OCI-LY3 (cell line): ENCODE measurements around the gene RGCC.
A peak's percentile ranks its signal among the peaks of the same experiment; 100 is the strongest.
"Not testable (repeated sequence)": the region's sequence is repeated elsewhere in the genome, so short reads cannot be mapped to it uniquely, and the experiment has no call there.

Experiments used
- H2AFZ ChIP-seq: fragments of 200-600, 300-600 bp; shearing (Covaris generic); 2 replicates; pipeline ENCODE4 v1.6.0; 2014; ENCODE audit warnings: antibody characterized with exemption, low read depth, low read length
- H3K27ac ChIP-seq: fragments of 200-600, 300-600 bp; sonication (generic); 2 replicates; pipeline ENCODE4 v1.5.1; 2014; ENCODE audit warnings: mild to moderate bottlenecking, low read length, moderate library complexity, mixed read lengths
- H3K27me3 ChIP-seq: fragments of 200-600, 300-600 bp; sonication (generic); 2 replicates; pipeline ENCODE4 v1.6.1; 2014; ENCODE audit warnings: low read depth, low read length, mixed read lengths
- H3K36me3 ChIP-seq: fragments of 200-600, 300-600 bp; sonication (generic); replicated peaks from 2 replicates; pipeline ENCODE3; 2014; ENCODE audit warnings: low read depth, low read length, mixed read lengths
- H3K4me1 ChIP-seq: fragments of 300-600, 200-600 bp; sonication (generic); 2 replicates; pipeline ENCODE4 v1.6.1; 2014; ENCODE audit warnings: low read length, mixed read lengths
- H3K4me2 ChIP-seq: fragments of 200-600, 300-600 bp; sonication (generic); 2 replicates; pipeline ENCODE4 v1.6.1; 2014; ENCODE audit warnings: low read length, mixed read lengths
- H3K4me3 ChIP-seq: fragments of 300-600, 200-600 bp; sonication (generic); 2 replicates; pipeline ENCODE4 v1.5.1; 2014; ENCODE audit warnings: antibody characterized with exemption, mild to moderate bottlenecking, low read length, moderate library complexity
- H3K79me2 ChIP-seq: fragments of 300-600, 200-600 bp; shearing (Covaris generic); 2 replicates; pipeline ENCODE4 v1.6.1; 2014; ENCODE audit warnings: mild to moderate bottlenecking, low read length, mixed read lengths
- H3K9ac ChIP-seq: fragments of 300-600, 200-600 bp; shearing (Covaris generic); 2 replicates; pipeline ENCODE4 v1.6.0; 2014; ENCODE audit warnings: mild to moderate bottlenecking, low read length, moderate library complexity
- H3K9me3 ChIP-seq: fragments of 200-600, 300-600 bp; shearing (Covaris generic); 2 replicates; pipeline ENCODE4 v1.6.1; 2014; ENCODE audit warnings: low read length, mixed read lengths; ENCODE audit not compliant: insufficient read depth
- H4K20me1 ChIP-seq: fragments of 200-600, 300-600 bp; sonication (generic); 2 replicates; pipeline ENCODE4 v1.6.1; 2016; ENCODE audit warnings: low read length, mixed read lengths; ENCODE audit not compliant: insufficient read depth
- EZH2phosphoT487 ChIP-seq: fragments of 200-600 bp; shearing (Covaris generic); IDR thresholded peaks from 2 replicates; pipeline ENCODE4 v1.6.1; 2018; ENCODE audit warnings: antibody characterized with exemption, mixed run types, low read depth
- TF ChIP-seq, protein P1 (sequence below): fragments of 200-600, 300-600 bp; sonication (generic); IDR thresholded peaks from 2 replicates; pipeline ENCODE4 v1.5.1; 2014; ENCODE audit warnings: antibody characterized with exemption, low read length, low read depth

The RGCC gene

GRCh38 chr13:41501281-41501680, 43.9 kb downstream of the RGCC start:
- Histone ChIP-seq H3K79me2 (no peaks in the 10 kb centered on the region), H3K9me3 (peaks cover 9% of the 10 kb centered on the region; the same call in 1 of the 2 replicates), H3K27me3 (no peaks in the 10 kb centered on the region), H4K20me1 (no peaks in the 10 kb centered on the region), H3K9ac (no peak overlapping the region), H3K27ac (no peak overlapping the region), H3K4me1 (peaks cover 55% of the 10 kb centered on the region), H3K36me3 (no peaks in the 10 kb centered on the region), H3K4me3 (no peak overlapping the region), H2AFZ (no peak overlapping the region), H3K4me2 (peak overlapping the region; percentile 23; the same call in 1 of the 2 replicates)
- TF ChIP-seq, protein P1, sequence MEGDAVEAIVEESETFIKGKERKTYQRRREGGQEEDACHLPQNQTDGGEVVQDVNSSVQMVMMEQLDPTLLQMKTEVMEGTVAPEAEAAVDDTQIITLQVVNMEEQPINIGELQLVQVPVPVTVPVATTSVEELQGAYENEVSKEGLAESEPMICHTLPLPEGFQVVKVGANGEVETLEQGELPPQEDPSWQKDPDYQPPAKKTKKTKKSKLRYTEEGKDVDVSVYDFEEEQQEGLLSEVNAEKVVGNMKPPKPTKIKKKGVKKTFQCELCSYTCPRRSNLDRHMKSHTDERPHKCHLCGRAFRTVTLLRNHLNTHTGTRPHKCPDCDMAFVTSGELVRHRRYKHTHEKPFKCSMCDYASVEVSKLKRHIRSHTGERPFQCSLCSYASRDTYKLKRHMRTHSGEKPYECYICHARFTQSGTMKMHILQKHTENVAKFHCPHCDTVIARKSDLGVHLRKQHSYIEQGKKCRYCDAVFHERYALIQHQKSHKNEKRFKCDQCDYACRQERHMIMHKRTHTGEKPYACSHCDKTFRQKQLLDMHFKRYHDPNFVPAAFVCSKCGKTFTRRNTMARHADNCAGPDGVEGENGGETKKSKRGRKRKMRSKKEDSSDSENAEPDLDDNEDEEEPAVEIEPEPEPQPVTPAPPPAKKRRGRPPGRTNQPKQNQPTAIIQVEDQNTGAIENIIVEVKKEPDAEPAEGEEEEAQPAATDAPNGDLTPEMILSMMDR, result no peak
- TF ChIP-seq EZH2phosphoT487, result no peak

DNA sequence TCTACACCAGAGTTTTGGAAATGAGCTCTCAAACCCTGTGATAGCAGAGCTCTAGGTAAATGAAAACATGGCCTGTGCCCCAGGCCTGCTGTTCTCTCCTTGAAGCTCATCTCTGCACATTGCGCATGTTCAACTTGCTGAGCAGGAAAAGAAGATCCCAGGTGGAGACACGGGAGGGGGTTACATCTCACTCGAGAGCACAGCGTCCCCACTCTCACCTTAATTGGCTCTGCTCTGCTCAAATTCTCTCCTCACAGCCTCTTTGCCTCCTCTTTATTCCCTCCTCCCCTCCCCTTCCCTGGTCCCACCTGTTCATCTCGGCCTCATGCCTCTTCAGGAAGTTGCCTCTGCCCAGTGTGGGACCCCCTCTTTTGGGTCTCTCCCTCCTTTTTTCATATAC, 44.7 kb downstream of the RGCC start:
- Histone ChIP-seq H3K9ac (no peak overlapping the region), H3K27ac (no peak overlapping the region), H3K4me1 (peaks cover 55% of the 10 kb centered on the region), H3K4me3 (no peak overlapping the region), H4K20me1 (no peaks in the 10 kb centered on the region), H3K79me2 (no peaks in the 10 kb centered on the region), H3K27me3 (no peaks in the 10 kb centered on the region), H3K9me3 (peaks cover 9% of the 10 kb centered on the region; the same call in 1 of the 2 replicates), H3K4me2 (no peak overlapping the region), H2AFZ (no peak overlapping the region), H3K36me3 (no peaks in the 10 kb centered on the region)
- no peak for TF ChIP-seq EZH2phosphoT487

DNA sequence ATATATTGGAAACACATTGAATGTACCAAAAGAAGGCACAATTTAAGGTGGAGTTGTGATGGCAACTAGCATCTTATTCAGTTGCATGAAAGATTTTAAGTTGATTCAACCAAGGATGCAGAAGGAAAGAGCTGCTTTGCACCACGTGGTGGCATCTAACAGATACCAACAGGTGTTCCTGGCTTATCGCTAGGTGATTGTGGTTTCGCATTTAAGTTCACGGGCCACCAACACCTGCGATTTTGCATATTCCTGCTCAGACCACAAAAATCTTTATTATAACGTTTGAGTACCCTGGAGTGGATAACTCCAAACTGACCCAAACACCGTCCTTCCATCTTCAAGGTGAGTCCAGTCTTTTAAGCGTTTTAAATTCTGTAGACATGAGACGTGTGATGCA, 45.3 kb downstream of the RGCC start:
- no peaks in the 10 kb centered on the region for H4K20me1 ChIP-seq
- peaks cover 49% of the 10 kb centered on the region for H3K4me1 ChIP-seq
- H3K4me2 ChIP-seq, result peak overlapping the region; percentile 9; the same call in 1 of the 2 replicates
- peaks cover 9% of the 10 kb centered on the region; the same call in 1 of the 2 replicates for H3K9me3 ChIP-seq
- H3K27me3 ChIP-seq, result no peaks in the 10 kb centered on the region
- no peaks in the 10 kb centered on the region for H3K36me3 ChIP-seq
- TF ChIP-seq, protein P1, result no peak
- TF ChIP-seq EZH2phosphoT487, result no peak
- H3K79me2 ChIP-seq, result no peaks in the 10 kb centered on the region
- no peak overlapping the region for H3K27ac ChIP-seq
- no peak overlapping the region for H3K4me3 ChIP-seq
- H3K9ac ChIP-seq, result no peak overlapping the region
- no peak overlapping the region for H2AFZ ChIP-seq

DNA sequence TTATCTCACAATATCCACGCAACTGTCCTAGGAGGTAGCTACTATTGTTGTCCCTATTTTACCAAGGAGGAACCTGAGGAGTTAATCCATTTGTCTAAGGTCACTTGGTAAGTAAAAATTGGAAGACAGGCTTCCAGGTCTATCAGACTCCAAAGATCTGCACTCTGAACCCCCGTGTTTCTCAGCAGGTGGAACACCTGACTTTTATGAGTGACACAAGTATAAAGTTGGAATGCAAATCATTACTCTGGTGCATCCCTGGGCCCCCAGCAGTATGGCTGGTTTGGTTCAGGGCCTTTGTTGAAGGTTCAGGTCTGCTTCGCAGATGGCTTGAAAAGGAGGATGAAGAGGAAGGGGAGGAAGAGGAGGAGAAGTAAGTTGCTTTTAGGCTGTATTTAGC, 46.0 kb downstream of the RGCC start:
- no peaks in the 10 kb centered on the region for H3K36me3 ChIP-seq
- peaks cover 9% of the 10 kb centered on the region; the same call in 1 of the 2 replicates for H3K9me3 ChIP-seq
- H3K4me2 ChIP-seq, result no peak overlapping the region
- no peaks in the 10 kb centered on the region for H3K27me3 ChIP-seq
- no peaks in the 10 kb centered on the region for H4K20me1 ChIP-seq
- no peak overlapping the region for H3K27ac ChIP-seq
- no peak overlapping the region for H3K4me3 ChIP-seq
- H3K4me1 ChIP-seq, result peaks cover 43% of the 10 kb centered on the region
- H3K9ac ChIP-seq, result no peak overlapping the region
- H3K79me2 ChIP-seq, result no peaks in the 10 kb centered on the region
- TF ChIP-seq EZH2phosphoT487, result no peak
- TF ChIP-seq, protein P1, result no peak
- no peak overlapping the region for H2AFZ ChIP-seq

- H3K36me3 ChIP-seq, H3K4me2 ChIP-seq, H3K27ac ChIP-seq, H3K9me3 ChIP-seq, H3K9ac ChIP-seq, H3K4me3 ChIP-seq, H2AFZ ChIP-seq, H3K27me3 ChIP-seq, H4K20me1 ChIP-seq, H3K79me2 ChIP-seq: not testable (repeated sequence)
- peaks cover 37% of the 10 kb centered on the region for H3K4me1 ChIP-seq
These were observed 47.3 kb downstream of the RGCC start for GRCh38 chr13:41504657-41505056.
